ENCODE data around the gene PEX26.
"Not testable (repeated sequence)": the region's sequence is repeated elsewhere in the genome, so short reads cannot be mapped to it uniquely, and the experiment has no call there.

The PEX26 gene

DNA sequence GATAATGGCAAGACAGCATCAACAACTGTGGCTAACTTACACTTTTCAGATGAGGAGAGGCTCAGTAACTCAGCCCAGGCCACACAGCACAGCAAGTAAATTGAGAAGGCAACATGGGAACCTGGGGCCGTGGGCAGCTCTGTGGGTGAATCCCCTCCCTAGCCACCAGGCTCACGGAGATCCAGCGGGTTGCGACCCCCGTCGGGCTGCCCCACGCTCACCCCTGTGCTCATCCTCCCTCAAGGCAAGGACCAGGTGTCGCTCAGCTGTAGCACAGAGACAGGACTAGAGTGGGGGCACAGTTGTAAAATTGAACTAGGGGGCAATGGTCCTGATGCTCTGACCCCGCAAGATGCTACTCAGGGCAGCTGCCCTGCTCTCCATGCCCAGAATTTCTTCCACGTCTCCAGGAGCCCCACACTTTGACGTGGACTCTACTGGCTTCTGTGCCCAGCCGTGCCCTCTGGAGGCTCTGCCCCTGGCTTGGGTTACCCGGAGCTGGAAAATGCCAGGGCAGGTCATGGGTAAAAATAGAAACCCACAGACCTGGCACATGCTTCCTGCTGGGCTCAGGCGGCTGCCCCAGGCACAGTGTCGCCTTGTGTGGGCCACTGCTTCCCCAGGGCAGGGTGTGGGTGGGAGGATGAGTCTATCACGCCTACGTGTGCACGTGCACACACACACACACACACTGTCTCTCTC, 41.8 kb downstream of the PEX26 start:
- no peak for DNase-seq (ENCODE audit: low spot score)

DNA sequence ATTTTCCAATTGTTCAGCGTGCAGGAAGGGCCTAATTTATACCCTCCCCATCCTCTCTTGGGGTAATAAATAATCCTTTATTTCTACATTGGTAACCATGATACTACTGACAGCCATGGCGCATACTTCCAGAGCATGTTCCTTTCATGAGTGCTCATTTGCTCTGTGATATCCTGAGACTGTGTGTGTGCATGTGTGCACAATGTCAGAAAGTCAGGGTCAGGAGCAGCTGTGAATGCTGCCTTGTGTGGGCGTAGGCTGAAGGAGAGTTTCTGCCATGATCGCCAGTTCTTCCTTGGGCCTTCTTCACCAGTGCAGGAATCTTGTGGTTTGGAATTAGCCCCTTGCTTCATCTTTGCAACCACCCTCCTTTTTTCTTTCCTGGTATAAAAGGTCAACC, 43.1 kb downstream of the PEX26 start:
- DNase-seq (ENCODE audit: low spot score), result no peak

DNA sequence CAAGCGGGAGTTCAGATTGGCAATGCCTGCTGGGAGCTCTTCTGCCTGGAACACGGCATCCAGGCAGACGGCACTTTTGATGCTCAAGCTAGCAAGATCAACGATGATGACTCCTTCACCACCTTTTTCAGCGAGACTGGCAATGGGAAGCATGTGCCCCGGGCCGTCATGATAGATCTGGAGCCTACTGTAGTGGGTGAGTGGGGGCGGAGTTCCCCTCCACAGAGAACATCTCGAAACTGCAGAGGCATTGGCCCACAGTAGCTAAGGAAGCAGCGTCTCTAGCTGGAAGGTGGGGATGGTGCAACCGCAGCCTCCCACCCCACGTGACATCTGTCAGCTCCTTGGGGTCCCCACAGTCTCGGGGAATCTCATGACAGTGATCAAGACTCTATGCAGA, 43.7 kb downstream of the PEX26 start:
- no peak for DNase-seq (ENCODE audit: low spot score)

DNA sequence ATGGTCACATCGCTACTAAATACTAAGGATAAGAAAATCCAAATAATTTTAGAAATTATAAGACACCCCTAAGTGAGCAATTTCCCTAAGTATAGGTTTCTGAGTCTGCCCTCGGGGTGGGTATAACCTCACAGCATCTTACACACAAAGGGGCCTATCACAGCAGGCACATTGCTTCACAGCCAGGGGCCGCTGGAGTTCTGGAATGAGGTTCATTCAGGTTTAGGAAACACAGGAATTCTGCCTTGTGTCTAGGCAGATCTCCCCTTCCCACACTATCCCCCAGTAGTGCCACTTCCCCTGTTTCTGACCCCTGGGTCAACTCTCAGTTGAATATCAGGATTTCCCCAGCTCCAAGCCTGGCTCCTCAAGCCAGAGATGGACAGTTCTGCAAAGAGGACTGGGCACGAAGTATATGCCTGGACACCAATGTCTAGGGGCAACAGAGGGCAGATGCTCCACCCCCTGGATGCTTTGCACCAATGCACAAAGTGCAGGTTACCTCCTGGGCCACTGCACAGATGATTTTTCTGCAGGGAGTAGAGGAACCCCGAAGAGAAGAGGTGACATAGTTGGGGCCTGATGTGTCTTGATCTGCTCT, 44.3 kb downstream of the PEX26 start:
- no peak for DNase-seq (ENCODE audit: low spot score)

DNA sequence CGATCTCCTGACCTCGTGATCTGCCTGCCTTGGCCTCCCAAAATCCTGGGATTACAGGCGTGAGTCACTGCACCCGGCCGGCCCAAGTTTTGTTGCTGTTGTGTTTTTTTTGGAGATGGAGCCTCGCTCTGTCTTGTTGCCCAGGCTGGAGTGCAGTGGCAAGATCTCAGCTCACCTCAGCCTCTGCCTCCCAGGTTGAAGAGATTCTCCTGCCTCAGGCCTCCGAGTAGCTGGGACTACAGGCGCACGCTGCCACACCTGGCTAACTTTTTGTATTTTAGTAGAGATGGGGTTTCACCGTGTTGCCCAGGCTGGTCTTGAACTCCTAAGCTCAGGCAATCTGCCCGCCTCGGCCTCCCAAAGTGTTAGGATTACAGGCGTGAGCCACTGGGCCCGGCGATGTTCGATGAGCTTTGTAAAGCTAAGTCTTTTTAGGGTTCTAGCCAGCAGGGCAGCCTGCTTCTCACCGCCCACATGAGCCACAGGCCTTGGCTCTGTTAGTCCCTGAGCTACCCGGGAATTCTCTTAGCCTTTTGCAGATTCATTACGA, 45.8 kb downstream of the PEX26 start:
- not testable (repeated sequence) for DNase-seq (ENCODE audit: low spot score)

DNA sequence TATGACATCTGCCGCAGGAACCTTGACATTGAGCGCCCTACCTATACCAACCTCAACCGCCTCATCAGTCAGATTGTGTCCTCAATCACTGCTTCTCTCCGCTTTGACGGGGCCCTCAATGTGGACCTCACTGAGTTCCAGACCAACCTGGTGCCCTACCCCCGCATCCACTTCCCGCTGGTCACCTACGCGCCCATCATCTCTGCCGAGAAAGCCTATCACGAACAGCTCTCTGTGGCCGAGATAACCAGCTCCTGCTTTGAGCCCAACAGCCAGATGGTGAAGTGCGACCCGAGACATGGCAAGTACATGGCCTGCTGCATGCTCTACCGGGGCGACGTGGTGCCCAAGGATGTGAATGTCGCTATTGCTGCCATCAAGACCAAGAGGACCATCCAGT, 48.8 kb downstream of the PEX26 start:
- DNase-seq (ENCODE audit: low spot score), result no peak

DNA sequence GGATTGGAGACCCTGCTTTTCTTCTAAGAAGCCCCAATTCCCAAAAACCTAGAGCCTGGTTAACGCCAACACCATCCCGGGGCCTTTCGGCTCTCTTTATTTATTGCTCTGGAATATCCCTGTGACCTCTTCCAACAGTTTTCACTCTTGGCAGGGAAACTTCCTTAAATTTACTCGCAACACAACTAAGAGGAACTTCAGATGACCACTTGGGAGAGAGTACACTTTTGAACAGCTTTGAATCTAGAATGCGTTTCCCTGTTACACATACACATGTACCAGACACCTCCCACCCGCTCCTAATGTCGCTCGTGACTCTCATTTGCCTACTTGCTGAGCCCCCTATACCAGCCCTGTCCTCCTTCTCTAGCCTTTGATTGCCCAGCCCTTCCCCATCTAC, 52.2 kb downstream of the PEX26 start:
- DNase-seq (ENCODE audit: low spot score), result no peak

DNA sequence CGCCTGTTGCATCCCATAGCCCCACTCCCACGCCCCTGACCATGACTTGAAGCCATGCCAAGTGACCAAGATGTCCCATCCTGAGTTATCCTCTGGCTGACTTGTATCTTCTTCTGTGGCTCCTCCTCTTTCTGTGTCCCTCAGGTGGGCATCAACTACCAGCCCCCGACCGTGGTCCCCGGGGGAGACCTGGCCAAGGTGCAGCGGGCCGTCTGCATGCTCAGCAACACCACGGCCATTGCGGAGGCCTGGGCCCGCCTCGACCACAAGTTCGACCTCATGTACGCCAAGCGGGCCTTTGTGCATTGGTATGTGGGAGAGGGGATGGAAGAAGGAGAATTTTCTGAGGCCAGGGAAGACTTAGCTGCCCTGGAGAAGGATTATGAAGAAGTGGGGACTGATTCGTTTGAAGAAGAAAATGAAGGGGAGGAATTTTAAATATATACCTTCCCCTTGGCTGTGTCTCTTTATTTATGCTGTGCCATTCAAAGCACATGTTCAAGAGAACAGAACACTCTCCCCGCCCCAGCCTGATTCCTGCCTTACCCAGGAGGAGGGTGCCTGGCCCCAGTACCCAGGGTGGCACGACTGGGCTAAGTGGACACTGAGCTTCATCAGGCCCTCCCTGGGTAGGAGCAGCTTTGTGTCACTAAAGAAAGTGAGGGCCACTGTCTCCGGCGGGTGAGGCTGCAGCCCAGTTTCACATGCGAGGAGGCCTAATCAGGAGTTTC, 53.1 kb downstream of the PEX26 start:
- no peak for DNase-seq (ENCODE audit: low spot score)

DNA sequence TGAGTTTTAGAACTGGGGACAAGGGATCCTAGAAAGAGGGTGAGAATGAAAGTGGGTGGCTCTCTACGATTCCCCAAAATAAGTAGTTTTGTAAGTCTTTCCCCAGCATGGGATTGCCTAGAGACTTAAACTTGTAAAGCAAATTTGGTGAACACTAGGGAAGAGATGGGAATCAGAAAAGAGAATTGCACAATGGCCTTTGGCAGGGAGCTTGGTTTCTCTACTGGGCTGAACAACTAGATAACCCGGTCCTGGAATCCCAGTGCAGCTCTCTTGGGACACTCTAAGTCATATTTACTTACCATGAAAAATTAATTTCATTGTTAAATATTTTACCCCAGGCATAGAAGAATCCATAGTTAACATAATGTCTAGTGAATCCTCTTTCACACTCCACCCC, 55.7 kb downstream of the PEX26 start:
- no peak for DNase-seq (ENCODE audit: low spot score)

DNA sequence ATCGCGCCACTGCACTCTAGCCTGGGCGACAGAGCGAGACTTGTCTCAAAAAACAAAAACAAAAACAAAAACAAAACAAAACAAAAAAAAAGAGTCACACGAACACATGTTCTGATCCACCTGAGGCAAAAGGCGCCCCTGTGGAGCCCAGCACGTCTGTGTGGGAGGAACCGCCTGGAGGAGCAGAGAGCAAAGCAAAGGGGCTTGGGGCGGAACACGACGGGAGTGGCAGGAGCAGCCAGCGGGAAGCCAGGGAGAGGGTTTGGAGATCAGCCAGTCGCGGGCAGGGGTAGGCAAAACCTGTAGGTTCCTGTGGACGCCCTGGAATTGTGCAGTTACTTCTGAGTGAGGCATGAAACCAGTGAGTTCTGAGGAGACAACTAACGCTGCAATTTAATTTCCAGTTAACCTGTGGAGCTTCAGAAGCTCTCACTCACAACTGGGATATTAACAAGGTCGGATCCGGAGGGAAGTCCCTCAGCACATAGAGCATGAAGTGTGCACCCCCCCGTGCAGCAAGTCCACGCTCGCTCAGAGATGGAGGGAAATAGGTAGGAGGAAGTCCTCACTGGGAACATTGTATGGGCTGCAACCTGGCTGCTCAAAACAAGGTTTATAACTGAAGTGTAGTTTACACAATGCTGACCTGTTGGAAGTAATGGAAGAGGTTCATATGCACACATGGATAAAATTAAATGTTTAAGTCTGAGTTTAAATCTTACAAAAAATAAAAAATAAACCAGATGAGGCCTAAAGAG, 59.0 kb downstream of the PEX26 start:
- DNase-seq (ENCODE audit: low spot score), result no peak

DNA sequence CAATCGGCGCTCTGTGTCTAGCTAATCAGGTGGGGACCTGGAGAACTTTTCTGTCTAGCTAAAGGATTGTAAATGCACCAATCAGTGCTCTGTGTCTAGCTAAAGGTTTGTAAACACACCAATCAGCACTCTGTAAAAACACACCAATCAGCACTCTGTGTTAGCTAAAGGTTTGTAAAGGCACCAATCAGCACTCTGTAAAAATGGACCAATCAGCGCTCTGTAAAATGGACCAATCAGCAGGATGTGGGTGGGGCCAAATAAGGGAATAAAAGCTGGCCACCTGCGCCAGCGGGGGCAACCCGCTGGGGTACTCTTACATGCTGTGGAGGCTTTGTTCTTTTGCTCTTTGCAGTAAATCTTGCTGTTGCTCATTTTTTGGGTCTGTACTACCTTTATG, 63.2 kb downstream of the PEX26 start:
- not testable (repeated sequence) for DNase-seq (ENCODE audit: low spot score)

DNA sequence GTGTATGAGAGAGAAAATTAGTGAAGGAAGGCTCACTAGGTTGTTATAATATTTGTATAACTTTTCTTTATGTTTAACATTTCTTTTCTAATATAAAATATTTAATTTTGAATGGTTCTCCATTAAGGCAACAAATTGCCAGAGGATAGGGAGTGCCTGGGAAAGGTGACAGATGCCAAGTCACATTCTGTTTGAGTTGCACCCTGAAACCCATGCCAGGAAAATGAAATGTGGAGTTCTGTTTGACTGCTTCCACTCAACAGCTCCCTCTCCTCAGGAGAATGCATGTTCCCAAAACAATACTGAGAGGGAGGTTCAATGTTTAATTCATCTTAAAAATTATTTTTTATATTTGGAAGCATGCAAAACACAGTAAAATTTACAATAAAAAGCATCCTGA, 66.3 kb downstream of the PEX26 start:
- no peak for DNase-seq (ENCODE audit: low spot score)

DNA sequence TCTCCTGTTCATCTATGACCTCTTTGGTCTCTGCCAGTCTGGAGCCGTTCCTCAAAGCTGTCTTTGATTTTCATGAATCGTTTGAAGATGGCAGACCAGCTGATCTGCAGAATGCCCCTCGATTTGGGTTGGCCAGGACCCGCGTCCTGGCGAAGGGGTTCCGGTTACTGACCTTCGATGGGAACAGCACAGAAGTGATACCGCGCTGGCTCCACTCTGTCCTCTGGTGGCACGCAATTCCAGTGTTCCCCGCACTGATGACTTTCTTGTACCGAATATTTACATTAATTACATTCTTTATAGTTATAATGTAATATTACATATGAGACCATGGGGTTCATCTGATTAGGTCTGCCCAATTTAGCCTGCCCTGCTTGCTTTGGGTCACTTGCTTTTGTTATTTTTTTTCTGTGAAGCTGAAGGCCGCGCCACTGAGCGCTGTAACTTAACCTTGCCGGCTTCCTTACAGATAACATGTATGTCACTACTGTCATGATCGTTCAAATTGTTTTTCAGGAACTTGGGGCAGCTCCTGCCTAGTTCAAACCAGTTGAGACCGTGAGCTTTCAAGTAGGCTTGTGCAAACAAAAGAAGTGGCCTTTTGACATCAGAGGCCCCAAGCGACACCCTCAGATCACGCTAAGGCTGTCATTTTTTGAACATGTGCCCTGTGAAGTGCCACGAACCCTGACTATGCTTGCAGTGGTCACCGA, 68.0 kb downstream of the PEX26 start:
- DNase-seq (ENCODE audit: low spot score), result no peak

DNA sequence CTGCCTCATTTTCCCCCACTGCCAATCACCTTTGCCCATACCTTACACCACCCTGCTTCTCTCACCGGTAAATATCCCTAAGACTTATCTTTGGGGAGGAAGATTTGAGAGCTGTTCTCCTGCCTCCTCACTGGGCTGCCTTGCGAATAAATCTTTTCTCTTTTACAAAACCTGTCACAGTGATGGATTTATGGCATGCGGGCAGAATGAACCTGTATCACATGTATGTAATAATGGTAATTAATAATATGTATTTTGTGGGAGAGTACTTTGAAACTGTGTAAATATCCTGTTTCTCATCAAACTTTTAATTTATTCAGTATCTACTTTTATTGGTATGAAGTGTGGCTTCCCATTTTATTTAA, 68.6 kb downstream of the PEX26 start:
- DNase-seq (ENCODE audit: low spot score), result no peak

DNA sequence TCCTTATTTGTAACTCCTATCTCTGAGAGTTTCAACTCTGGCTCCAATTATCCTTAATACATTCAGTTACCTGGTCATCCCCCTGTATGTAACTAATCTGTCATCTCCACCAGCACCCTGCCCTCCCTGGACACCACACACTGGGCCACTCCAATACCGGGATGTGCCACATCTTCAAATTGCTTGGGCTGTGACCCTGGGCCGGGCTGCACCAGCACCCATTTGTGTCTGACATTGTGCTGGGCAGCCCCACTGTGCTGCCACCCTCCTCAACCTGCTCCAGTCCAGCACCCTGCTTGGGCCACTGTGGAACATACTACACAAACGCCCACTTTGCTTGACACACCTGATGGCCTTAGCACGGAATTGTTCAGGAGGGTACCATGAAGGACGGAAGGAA, 70.0 kb downstream of the PEX26 start:
- DNase-seq (ENCODE audit: low spot score), result no peak

DNA sequence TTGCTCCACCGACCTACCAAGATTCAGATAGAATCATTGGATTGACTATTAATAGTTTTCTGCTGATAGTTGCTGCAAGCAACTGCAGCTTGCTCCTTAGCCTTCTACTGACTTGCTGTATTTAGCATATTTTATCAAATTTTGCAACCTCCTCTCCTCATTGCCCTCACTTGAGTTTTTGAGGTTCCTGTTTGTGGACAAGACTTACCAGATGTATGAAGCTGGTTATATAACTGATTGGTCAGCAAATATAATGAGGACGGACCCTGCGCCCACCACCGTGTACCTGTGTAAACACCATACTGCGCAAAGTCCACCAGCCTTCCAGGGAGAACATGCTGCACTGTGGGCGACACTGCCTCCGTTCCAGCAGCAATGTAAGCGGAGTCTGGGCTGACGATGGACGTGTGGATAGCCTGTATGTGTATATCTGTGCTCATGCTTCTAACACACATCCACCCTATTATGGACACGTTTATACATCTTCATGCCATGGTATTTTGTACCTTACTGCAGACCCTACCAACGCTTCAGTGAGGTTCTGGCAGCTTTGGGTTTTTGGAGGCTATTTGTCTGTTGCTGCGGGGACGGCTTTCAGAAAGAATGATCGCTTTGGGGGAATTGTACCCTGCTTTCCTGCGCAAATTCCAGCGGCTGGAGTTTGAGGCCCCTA, 70.6 kb downstream of the PEX26 start:
- DNase-seq (ENCODE audit: low spot score), result no peak

DNA sequence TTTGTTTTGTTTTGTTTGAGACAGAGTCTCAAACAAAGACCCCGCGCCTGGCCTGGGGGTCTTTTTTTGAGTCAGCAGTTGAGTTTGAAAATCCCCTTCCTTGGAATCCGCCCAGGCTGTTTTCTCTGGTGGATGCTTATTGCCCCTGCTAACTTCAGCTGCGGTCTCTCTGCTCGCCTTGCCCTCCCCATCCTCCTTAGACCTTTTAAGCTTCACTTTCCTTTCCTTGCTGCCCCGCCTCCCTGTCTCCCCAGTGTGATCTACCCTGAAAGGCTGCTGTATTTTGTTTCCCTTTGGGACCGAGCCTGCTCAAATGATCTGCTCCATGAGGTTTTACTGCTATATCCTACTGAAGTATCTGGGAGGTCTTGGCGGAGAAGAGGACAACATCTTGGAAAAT, 74.7 kb downstream of the PEX26 start:
- DNase-seq (ENCODE audit: low spot score), result no peak

DNA sequence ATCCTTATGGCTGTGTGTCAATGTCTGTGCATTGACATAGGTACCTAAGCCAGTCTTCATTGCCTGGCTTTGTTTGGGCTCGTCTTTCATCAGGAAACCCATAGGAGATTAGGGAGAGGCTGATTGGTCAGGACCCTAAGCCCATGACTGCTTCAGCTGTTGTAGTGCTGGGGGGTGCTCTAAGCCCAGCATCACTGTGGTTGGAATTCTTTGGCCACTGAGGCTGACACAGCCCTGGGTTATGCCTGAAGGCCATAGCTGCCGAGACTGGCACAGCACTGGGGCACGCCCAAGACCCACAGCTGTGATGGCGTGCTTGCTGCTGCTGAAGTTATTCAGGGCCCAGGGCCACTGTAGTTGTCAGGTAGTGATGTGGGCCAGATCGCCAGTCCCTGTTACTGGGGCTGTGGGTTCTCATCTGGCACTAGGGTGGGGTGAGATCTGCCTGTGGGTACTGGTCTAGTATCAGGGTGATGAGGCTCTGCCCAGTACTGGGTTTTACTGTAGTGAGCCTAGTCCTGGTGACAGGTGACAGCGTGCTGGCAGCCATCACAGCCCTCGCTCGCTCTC, 77.1 kb downstream of the PEX26 start:
- no peak for DNase-seq (ENCODE audit: low spot score)
